SU-DHL-6 (cell line): ENCODE measurements around the gene MUC5B.
"Not testable (repeated sequence)": the region's sequence is repeated elsewhere in the genome, so short reads cannot be mapped to it uniquely, and the experiment has no call there.

ENCODE experiments used
- EZH2phosphoT487 ChIP-seq: fragments of 200-600 bp; sonication (generic), shearing (Covaris generic); conservative IDR thresholded peaks from 2 replicates; pipeline ENCODE4 v1.6.1; 2018; ENCODE audit warnings: mild to moderate bottlenecking, antibody characterized with exemption, low read length, moderate library complexity, mixed read lengths
- TF ChIP-seq, protein P1 (sequence below): fragments of 200-600 bp; sonication (generic); IDR thresholded peaks from one replicate; pipeline ENCODE4 v1.5.1; 2017; ENCODE audit warnings: antibody characterized with exemption, mild to moderate bottlenecking, low read length, moderate library complexity; ENCODE audit not compliant: insufficient read depth, poor library complexity, severe bottlenecking

DNA sequence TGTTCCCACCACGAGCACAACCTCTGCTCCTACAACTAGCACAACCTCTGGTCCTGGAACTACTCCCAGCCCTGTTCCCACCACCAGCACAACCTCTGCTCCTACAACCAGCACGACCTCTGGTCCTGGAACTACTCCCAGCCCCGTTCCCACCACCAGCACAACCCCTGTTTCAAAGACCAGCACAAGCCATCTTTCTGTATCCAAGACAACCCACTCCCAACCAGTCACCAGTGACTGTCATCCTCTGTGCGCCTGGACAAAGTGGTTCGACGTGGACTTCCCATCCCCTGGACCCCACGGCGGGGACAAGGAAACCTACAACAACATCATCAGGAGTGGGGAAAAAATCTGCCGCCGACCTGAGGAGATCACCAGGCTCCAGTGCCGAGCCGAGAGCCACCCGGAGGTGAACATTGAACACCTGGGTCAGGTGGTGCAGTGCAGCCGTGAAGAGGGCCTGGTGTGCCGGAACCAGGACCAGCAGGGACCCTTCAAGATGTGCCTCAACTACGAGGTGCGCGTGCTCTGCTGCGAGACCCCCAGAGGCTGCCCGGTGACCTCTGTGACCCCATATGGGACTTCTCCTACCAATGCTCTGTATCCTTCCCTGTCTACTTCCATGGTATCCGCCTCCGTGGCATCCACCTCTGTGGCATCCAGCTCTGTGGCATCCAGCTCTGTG, 30.9 kb upstream of the MUC5B start:
- TF ChIP-seq, protein P1, sequence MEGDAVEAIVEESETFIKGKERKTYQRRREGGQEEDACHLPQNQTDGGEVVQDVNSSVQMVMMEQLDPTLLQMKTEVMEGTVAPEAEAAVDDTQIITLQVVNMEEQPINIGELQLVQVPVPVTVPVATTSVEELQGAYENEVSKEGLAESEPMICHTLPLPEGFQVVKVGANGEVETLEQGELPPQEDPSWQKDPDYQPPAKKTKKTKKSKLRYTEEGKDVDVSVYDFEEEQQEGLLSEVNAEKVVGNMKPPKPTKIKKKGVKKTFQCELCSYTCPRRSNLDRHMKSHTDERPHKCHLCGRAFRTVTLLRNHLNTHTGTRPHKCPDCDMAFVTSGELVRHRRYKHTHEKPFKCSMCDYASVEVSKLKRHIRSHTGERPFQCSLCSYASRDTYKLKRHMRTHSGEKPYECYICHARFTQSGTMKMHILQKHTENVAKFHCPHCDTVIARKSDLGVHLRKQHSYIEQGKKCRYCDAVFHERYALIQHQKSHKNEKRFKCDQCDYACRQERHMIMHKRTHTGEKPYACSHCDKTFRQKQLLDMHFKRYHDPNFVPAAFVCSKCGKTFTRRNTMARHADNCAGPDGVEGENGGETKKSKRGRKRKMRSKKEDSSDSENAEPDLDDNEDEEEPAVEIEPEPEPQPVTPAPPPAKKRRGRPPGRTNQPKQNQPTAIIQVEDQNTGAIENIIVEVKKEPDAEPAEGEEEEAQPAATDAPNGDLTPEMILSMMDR = not testable (repeated sequence)
- not testable (repeated sequence) for TF ChIP-seq EZH2phosphoT487
